D721Med (cell line): ENCODE measurements around the gene OR6S1.
"Not testable (repeated sequence)": the region's sequence is repeated elsewhere in the genome, so short reads cannot be mapped to it uniquely, and the experiment has no call there.

Experiments used
- DNase-seq: peaks from one replicate; pipeline ENCODE4 v3.0.0; 2011; ENCODE audit warnings: low spot score; ENCODE audit not compliant: insufficient read length
- FAIRE-seq: peaks from 2 replicates; lab custom pipeline; 2011; peaks lifted over from hg19 to GRCh38; lab: Jason Lieb, UNC
- TF ChIP-seq, protein P1 (sequence below): IDR thresholded peaks from 2 replicates; pipeline ENCODE4 v1.5.1; 2012; ENCODE audit warnings: mild to moderate bottlenecking, control low read depth; ENCODE audit not compliant: insufficient read depth; ENCODE audit errors: missing control alignments

OR6S1 gene

DNA sequence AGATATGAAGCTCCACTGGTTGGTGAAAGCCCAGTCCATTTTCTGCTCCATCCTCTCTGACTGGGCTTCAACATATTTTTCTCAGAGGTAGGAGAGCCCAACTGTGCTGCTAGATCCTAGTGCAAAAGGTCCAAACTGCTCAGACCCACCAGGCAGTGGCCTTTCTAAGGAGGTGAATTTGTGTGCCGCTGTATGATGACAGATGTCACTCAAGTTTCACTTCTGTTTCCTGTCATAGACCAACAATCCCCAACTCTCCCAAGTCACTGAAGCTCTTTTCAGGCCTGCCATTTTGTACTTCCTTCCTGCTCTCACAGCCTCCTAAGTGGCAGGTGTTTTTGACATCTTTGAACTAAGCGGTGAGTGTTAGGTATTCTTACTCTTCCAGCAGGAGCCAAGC lies 26.5 kb upstream of the OR6S1 start:
- DNase-seq: no peak
- no peak for FAIRE-seq

DNA sequence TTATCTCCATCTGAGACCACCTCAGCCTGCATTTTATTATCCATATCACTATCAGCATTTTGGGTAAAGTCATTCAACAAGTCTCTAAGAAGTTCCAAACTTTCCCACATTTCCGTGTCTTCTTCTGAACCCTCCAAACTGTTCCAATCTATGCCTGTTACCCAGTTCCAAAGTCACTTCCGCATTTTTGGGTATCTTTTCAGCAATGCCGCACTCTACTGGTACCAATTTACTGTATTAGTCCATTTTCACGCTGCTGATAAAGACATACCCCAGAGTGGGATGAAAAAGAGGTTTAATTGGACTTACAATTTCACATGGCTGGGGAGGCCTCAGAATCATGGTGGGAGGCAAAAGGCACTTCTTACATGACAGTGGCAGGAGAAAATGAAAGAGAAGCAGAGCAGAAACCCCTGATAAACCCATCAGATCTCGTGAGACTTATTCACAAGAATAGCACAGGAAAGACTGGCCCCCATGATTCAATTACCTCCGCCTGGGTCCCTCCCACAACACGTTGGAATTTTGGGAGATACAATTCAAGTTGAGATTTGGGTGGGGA lies 25.0 kb upstream of the OR6S1 start:
- DNase-seq, FAIRE-seq: not testable (repeated sequence)

More for the DNA sequence above, 26.5 kb upstream of the OR6S1 start:
- TF ChIP-seq, protein P1, sequence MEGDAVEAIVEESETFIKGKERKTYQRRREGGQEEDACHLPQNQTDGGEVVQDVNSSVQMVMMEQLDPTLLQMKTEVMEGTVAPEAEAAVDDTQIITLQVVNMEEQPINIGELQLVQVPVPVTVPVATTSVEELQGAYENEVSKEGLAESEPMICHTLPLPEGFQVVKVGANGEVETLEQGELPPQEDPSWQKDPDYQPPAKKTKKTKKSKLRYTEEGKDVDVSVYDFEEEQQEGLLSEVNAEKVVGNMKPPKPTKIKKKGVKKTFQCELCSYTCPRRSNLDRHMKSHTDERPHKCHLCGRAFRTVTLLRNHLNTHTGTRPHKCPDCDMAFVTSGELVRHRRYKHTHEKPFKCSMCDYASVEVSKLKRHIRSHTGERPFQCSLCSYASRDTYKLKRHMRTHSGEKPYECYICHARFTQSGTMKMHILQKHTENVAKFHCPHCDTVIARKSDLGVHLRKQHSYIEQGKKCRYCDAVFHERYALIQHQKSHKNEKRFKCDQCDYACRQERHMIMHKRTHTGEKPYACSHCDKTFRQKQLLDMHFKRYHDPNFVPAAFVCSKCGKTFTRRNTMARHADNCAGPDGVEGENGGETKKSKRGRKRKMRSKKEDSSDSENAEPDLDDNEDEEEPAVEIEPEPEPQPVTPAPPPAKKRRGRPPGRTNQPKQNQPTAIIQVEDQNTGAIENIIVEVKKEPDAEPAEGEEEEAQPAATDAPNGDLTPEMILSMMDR: no peak

DNA sequence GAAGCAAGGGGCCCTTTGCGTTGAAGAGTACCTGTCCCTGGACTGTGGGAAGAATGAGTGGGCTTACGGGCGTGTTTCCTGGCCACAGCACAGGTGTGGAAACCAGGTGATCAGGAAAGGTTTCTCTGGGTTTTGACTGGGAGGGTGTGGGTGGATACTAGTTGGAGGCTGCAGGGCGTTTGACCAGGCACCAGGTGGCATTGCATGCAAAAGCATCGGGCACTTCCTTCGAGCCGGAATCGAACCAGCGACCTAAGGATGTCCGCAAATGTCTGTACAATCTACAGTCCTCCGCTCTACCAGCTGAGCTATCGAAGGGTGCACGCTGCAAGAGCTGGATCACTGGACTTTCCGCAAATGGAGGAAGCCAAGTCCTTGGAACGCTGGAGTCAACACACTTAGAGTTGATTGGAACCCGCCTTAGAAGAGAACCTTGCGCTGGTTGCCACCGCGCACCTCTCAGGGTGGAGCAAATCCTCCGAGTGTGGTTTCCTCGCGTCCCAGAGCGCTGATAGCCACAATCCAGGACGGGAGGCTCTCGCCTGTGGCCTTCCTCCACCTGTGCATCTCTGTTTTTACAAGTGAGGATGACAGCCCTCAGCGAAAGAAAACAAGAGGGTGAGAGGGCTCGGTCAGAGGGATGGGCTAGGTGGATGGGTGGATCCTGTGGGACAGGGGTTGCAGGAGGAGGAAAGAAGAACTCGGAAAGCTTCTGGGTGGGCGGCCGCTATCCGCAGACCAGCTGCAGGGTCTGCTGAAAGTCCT lies 21.7 kb upstream of the OR6S1 start:
- FAIRE-seq (no peak), DNase-seq (no peak)
- TF ChIP-seq, protein P1: peak; percentile 30

DNA sequence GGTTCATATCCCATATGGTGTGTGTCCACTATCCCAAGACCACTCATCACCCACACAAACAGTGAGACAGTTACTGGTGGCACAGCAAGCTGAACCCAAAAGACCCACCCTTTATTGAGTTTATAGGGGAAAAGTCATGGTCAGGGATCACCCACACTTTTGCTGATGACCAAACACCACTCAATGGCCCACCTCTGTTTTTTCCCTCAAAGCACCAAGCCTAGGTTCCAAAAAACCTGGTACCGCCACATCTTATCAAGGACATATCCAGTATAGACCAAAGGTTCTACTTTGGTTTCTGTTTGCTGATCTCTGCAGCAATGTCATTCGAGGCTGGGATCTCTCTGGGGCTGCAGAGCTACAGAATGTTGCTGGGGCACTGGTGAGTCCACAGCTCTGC lies 19.7 kb upstream of the OR6S1 start:
- DNase-seq (no peak), FAIRE-seq (no peak)
- TF ChIP-seq, protein P1: no peak

DNA sequence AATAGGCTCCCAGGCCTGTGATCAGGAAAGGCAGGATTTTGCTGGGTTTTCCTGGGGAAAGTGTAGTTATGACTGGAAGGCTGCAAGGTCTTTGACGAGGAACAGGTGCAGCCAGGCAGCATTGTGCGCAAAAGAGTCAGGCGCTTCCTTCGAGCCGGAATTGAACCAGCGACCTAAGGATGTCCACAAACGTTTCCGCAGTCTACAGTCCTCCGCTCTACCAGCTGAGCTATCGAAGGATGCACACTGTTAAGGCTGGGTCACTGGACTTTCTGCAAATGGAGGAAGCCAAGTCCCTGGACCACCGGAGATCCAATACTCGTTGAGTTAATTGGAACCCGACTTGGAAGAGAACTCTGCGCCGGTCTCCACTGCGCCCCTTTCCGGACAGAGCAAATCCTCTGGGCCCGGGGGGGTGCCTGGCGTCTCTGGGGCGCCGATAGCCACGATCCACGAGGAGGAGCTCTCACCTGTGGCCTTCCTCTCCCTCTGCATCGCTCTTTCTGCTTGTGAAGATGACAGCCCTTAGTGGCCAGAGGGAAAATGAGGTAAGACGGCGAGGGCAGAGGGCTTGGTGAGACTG lies 18.4 kb upstream of the OR6S1 start:
- TF ChIP-seq, protein P1: no peak
- no peak for FAIRE-seq
- no peak for DNase-seq

DNA sequence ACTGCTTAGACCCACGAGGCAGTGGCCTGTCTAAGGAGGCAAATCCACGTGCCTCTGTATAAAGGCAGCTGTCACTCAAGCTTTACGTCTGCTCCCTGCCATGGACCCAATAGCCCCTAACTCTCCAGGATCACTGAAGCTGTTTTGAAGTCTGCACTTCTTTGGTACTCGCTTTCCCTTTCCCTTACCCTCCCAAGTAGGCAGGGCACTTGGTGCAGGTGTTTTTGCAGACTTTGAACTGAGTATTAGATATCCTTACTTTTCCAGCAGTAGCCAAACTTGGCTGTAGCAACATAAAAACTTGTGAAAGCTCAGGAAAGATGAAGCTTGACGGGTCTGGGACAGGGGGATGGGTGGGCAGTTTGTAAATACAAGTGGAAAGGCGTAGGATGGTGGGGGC lies 17.8 kb upstream of the OR6S1 start:
- FAIRE-seq (no peak), DNase-seq (no peak)
- TF ChIP-seq, protein P1: no peak

DNA sequence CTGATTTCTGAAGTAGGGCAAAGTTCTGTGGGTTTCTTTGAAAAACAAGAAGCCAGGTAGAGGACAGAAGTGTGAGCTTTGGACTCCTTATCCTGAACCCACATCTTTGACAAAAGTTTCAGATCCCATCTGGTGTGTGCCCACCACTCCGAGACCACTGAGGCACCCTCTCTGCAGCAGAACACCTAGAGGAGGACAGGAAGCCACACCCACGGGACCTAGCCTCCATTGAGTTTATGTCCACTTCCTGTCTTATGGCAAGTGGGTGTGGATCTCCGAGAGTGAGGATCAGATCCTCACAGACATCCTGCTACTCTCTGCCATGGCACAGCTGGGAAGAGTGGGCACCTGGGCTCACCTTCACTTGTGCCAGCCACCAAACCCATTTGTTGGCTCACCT lies 16.8 kb upstream of the OR6S1 start:
- DNase-seq: no peak
- FAIRE-seq: no peak
- TF ChIP-seq, protein P1: no peak
